Peyer's patch (tissue), 4 donors: ENCODE measurements around the gene EFNA5.

Experiments
- POLR2A ChIP-seq, 2 donors: fragments of 450-650 bp; IDR thresholded peaks; one replicate each; pipeline ENCODE4 v1.5.1; 2017; ENCODE audit warnings: antibody characterized with exemption in 2 of 2, mild to moderate bottlenecking in 2 of 2, moderate library complexity in 2 of 2
- TF ChIP-seq, protein P1 (sequence below), 6 experiments: fragments of 450-650 bp in 4 of 6; fragments of 200-600 bp in 2 of 6; sonication (generic) in 1 of 6; IDR thresholded peaks; one replicate each; pipeline ENCODE4 v1.5.1; 2017 to 2019; ENCODE audit warnings: antibody characterized with exemption in 6 of 6, mild to moderate bottlenecking in 3 of 6, moderate library complexity in 1 of 6

DNA sequence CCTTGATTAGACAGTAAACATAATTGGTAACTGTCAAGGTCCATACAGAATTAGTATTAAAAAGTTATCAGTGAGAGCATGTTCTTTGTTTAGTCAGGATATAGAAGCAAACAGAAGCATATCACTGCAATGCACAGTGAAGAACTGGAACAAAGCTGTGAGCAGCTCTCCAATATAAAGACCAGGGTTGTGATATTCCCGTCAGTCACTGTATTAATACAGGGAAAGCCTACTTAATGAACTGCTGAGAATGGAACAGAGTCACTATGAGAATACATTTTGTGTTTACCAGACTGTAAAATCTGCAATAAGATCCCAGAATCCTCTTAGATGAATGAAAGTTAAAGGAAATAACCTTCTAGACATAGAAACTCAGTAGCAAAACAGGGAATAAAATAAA lies 58.2 kb downstream of the EFNA5 start:
- TF ChIP-seq, protein P1, sequence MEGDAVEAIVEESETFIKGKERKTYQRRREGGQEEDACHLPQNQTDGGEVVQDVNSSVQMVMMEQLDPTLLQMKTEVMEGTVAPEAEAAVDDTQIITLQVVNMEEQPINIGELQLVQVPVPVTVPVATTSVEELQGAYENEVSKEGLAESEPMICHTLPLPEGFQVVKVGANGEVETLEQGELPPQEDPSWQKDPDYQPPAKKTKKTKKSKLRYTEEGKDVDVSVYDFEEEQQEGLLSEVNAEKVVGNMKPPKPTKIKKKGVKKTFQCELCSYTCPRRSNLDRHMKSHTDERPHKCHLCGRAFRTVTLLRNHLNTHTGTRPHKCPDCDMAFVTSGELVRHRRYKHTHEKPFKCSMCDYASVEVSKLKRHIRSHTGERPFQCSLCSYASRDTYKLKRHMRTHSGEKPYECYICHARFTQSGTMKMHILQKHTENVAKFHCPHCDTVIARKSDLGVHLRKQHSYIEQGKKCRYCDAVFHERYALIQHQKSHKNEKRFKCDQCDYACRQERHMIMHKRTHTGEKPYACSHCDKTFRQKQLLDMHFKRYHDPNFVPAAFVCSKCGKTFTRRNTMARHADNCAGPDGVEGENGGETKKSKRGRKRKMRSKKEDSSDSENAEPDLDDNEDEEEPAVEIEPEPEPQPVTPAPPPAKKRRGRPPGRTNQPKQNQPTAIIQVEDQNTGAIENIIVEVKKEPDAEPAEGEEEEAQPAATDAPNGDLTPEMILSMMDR (IDR thresholded peaks at IDR 0.05), result no peak
- no peak for TF ChIP-seq POLR2A (IDR thresholded peaks at IDR 0.05)
